Right ventricle myocardium inferior (tissue), 1 donor: ENCODE measurements around the gene STK4. TPM values are rescaled to one million over a fixed set of nuclear protein-coding genes. Genes with fewer than 3 reads are reported as not detected.
A peak's percentile ranks its signal among the peaks of the same experiment; 100 is the strongest.

Experiments
- ATAC-seq: fragments of 200-7000 bp; cut with Tn5 transposase; one replicate; pipeline ENCODE4 v1.9.1; 2020; ENCODE audit warnings: mild to moderate bottlenecking, moderate library complexity
- DNase-seq: peaks from one replicate; pipeline ENCODE4 v3.0.0; 2021; ENCODE audit errors: missing footprints
- intact Hi-C: fragments of 100-400 bp; cut with DNase I; formaldehyde crosslinking; loops from one replicate; pipeline ENCODE4 v1.11.0; 2022
- long read RNA-seq: library from polyadenylated mRNA; unstranded; transcript quantifications from one replicate; pipeline ENCODE4 v2.0.0, GENCODE V29; 2021
- total RNA-seq: library from RNA; stranded (reverse); fragmentation: NEBNext Ultra II Directional; extraction: Animal tissue kit (Norgen Biotek cat#: 25700); gene quantifications from one replicate; pipeline ENCODE4 v1.2.1, GENCODE V29; 2021
- donor health status: DM: no; HTN: yes; CAD: no; lungs with severe emphysema.

Gene STK4
- 10.3 TPM for total RNA-seq
- long read RNA-seq, full-length matches to known transcripts = 1 of 1 reads
- long read RNA-seq, partial matches to known transcripts = 0 of 1 reads
- long read RNA-seq, other reads (novel, unspliced or antisense) = 0 of 1 reads

DNA sequence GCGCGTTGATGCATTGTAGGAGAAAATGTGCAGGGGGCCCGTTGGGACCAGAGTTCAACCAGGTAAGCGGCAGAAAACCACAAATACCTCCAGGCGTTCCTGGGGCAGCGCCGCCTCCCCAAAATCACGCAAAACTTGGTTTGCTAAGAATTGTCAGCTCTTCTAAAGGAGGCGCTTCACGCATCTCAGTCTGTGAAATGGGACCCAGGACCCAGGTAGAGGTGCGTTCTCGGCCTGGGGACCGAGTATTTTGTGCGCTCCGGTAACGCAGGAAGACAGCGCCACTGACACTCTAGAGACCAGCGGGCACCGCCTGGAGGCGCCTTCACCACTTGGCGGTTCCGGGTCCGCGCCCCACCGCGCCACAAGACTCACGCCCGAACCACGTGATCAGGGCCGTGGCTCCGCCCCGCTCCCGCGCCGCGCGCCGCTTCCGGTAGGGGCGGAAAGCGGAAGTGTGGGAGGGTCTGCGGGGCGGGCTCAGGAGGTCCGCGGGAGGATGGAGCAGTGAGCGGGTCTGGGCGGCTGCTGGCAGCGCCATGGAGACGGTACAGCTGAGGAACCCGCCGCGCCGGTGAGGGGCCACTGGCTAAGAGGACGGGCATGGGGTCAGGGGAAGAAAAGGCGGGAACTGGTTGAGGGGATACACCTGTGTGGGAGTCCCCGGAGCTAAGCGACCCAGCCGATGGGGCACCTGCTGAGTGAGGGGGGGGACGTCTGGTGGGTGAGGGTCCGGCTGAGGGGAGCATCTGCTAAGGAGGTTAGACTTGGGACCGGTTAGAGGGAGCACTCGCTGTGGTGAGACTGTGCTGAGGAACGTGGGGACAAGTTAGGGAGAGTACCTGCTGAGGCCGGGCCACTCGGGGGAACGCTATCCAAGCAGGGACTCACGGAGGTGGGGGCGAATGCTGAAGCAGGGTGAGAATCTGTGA is at the start of gene STK4:
Gene STK4 (plus strand): TSS at position 483 of the 932 bp plus-strand sequence. CDS start 57 bp downstream, at position 540.
- intact Hi-C loops = no loop called here
- DNase-seq = peak; percentile 98
- ATAC-seq = peak; percentile 98

DNA sequence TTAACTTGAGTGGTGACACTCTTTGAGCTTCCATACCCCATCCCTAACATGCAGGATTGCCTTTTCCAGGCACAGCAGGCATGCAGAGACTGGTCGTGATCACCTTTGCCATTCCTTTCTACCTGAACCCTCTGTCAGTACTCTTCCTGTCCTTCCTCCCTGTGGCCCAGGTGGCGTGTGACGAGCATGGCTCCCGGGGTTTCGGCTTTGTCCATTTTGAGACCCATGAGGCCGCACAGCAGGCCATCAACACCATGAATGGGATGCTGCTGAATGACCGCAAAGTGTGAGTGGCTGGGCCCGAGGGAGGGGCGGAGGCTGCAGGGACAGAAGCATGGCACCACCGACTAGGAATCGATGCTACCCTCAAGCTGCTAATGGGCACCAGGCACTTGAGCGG is 49.7 kb upstream of the STK4 start:
- intact Hi-C loops = no loop called here
- no peak for DNase-seq
- ATAC-seq = no peak

DNA sequence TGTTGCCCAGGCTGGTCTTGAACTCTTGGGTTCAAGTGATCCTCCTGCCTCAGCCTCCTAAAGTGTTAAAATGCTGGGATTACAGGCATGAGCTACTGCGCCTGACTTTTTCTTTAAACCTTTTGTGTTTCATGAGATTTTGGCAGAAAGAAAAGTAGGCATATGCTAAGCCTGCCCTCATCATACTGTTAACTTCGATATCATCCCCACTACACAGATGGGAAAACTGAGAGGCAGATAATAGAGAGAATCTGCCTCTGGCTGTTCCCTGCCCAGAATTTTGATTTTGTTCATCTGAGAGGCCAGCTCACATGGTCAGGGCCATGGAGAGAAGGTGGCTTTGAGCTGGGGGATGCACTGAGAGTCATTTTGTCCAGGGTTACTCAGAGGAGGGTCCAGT is 48.9 kb upstream of the STK4 start:
- no peak for DNase-seq
- no peak for ATAC-seq
- intact Hi-C loops = no loop called here

- intact Hi-C loops = no loop called here
- no peak for ATAC-seq
- no peak for DNase-seq
These were observed 48.0 kb upstream of the STK4 start for GRCh38 chr20:44918342-44918741.

DNA sequence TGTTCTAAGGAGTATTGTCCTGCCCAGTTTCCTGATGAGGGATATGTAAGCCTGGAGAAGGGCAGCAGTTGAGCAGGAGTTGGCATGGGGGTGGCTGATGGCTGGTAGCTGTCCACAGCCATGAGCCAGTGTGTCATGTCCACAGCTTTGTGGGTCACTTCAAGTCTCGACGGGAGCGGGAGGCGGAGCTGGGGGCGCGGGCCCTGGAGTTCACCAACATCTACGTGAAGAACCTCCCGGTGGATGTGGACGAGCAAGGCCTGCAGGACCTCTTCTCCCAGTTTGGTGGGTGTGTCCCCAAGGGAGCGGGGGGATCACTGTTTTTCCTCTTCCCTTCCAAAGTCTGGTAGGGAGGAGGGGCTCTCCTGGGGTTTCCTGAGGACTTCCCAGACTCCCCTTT is 47.6 kb upstream of the STK4 start:
- intact Hi-C loops = no loop called here
- no peak for ATAC-seq

GRCh38 chr20:44921447-44921846 is 44.9 kb upstream of the STK4 start:
- no peak for ATAC-seq
- intact Hi-C loops = no loop called here
- no peak for DNase-seq

More for the DNA sequence above, 47.6 kb upstream of the STK4 start:
- DNase-seq = no peak

- DNase-seq (no peak), ATAC-seq (no peak)
- intact Hi-C loops = no loop called here
These were observed 41.8 kb upstream of the STK4 start for GRCh38 chr20:44924541-44924940.

- no peak for DNase-seq
- ATAC-seq = no peak
- intact Hi-C loops = no loop called here
These were observed 37.7 kb upstream of the STK4 start for GRCh38 chr20:44928595-44928994.

DNA sequence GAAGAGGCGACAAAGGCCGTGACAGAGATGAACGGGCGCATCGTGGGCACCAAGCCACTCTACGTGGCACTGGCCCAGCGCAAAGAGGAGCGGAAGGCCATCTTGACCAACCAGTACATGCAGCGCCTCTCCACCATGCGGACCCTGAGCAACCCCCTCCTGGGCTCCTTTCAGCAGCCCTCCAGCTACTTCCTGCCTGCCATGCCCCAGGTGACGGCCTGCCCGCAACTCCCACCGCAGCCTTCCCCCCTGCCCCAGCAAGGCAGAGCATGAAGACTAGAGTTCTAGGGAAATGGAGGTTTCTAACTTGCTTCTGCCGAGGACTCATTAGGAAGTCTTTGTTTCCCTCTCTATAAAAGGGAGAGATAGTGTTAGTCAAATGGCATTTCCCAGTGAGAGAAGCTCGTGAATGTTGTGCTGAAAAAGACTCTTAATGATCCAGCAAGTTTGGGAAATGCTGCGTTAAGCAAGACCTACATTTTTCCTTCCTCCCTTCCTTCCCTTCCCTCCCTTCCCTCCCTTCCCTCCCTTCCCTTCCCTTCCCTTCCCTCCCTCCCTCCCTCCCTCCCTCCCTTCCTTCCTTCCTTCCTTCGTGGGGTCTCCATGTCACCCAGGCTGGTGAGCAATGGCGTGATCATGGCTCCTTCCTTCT is 35.7 kb upstream of the STK4 start:
- intact Hi-C loops = no loop called here
- ATAC-seq (no peak), DNase-seq (no peak)

DNA sequence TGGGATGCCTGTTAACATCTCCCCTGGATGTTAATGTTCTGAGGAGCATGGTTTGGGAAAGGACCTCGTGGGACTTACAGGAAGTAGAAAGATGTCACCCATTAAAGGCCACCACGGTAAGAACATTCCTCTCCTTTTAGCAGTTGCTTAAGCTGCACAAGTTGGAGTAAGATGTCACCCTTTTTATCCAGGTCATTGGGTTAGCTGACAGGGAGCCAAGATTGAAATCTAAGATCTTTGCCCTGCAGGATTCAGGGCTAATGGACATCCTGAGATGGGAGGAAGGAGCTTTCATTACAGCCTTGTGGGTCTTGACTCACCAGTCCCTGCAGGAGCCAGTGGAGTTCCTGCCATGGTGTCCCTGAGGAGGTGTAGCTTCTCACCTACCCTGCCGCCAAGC is 34.4 kb upstream of the STK4 start:
- intact Hi-C loops = no loop called here
- ATAC-seq (no peak), DNase-seq (no peak)

GRCh38 chr20:44932916-44933315 is 33.4 kb upstream of the STK4 start:
- DNase-seq = no peak
- intact Hi-C loops = no loop called here
- ATAC-seq = no peak

- DNase-seq (no peak), ATAC-seq (no peak)
- intact Hi-C loops = no loop called here
These were observed 29.8 kb upstream of the STK4 start for GRCh38 chr20:44936510-44936909.

- ATAC-seq = no peak
- no peak for DNase-seq
- intact Hi-C loops = no loop called here
These were observed 27.7 kb upstream of the STK4 start for GRCh38 chr20:44938637-44939036.

- intact Hi-C loops = no loop called here
- ATAC-seq (no peak), DNase-seq (no peak)
These were observed 25.1 kb upstream of the STK4 start for GRCh38 chr20:44941120-44941691.

GRCh38 chr20:44942264-44942973 is 23.9 kb upstream of the STK4 start:
- intact Hi-C loops = no loop called here
- ATAC-seq (no peak), DNase-seq (no peak)

DNA sequence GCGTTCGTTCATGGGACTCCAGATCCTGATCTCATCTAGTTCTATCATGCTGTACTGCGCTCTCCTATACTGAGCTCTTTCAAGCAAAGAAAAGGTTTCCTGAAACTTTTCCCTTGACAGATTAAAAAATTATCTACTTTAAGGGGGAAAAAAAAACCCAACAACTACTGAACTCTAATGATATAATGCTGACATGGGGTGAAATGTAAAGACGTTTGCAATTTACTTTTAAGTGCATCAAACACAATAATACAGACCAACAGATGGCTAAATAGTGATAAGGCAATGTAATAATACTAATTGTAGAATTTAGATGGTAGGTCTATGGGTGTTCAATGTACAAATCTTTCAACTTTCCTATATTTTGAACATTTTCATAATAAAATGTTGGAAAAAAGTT is 22.5 kb upstream of the STK4 start:
- ATAC-seq (no peak), DNase-seq (no peak)
- intact Hi-C loops = no loop called here

GRCh38 chr20:44945261-44945660 is 21.1 kb upstream of the STK4 start:
- intact Hi-C loops = no loop called here
- ATAC-seq (peak; percentile 71), DNase-seq (no peak)

- ATAC-seq (no peak), DNase-seq (no peak)
- intact Hi-C loops = no loop called here
These were observed 19.9 kb upstream of the STK4 start for GRCh38 chr20:44946271-44946852.

DNA sequence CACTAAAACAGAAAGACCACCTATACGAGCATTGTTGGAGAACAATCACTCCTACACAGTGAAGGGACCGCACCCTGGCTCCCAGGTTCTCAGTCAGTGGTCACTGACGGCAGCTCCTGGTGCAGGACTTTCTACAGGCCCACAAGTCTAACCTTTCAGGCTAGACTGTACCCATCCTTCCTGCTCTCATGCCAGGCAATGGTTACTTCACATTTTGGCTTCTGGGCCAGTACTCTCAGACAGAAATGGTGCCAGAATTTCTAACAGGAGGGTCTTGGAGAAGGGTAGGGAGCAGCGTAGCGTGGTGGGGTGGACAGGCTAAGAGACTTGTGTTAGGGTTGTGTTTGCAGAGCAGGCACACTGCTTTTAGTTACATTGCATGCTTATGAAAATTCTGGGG is 18.2 kb upstream of the STK4 start:
- ATAC-seq (no peak), DNase-seq (no peak)
- intact Hi-C loops = no loop called here
